HUES6 (cell line): ENCODE results near the gene VWA2.

Experiments used
- H3K27ac ChIP-seq: 2 replicates; pipeline ENCODE4 v1.7.0; 2013; ENCODE audit warnings: low read depth, mild to moderate bottlenecking, low read length, inconsistent platforms
- H3K27me3 ChIP-seq: 2 replicates; pipeline ENCODE4 v1.6.1; 2013; ENCODE audit warnings: low read length; ENCODE audit not compliant: control insufficient read depth, insufficient read depth
- H3K36me3 ChIP-seq: 2 replicates; pipeline ENCODE4 v1.6.1; 2013; ENCODE audit warnings: low read length; ENCODE audit not compliant: control insufficient read depth, insufficient read depth
- H3K4me1 ChIP-seq: 2 replicates; pipeline ENCODE4 v1.6.1; 2013; ENCODE audit warnings: low read length; ENCODE audit not compliant: control insufficient read depth, insufficient read depth
- H3K4me3 ChIP-seq: 2 replicates; pipeline ENCODE4 v1.5.1; 2013; ENCODE audit warnings: low read depth, low read length
- H3K9ac ChIP-seq: one replicate; pipeline ENCODE4 v1.6.1; 2013; ENCODE audit warnings: mild to moderate bottlenecking, low read length
- H3K9me3 ChIP-seq: 2 replicates; pipeline ENCODE4 v1.6.1; 2013; ENCODE audit warnings: low read depth, low read length; ENCODE audit not compliant: control insufficient read depth, insufficient read depth

VWA2 gene

DNA sequence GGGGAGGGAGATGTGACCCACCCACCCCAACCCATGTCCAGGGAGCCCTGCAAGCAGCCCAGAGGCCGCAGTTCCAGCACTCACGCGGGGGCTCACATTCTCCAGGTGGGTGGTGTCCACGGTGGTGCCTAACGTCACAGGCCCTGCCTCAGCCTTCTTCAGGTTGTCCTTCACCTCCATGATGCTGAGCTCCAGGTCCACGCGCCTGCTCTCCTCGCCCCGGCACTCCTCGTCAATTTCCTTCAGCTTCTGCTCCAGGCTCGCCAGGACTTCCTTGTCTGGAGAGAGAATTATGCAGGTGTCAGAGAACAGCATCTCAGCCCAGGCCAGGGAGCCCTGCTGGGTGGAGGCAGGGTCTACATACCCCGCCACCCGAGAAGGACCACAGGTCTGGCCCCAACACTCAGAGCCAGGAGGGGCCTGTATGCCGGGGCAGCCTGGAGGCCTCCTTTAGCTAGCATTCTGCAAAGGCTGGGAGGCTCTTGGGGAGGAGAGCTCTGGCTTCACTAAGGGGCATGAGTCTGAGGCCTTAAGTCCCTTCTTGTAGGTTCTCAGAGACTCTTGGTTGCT, 58.2 kb downstream of the VWA2 start:
- Histone ChIP-seq H3K27ac (no peak overlapping the region), H3K36me3 (peaks cover 21% of the 10 kb centered on the region), H3K4me1 (no peaks in the 10 kb centered on the region), H3K9me3 (peaks cover 16% of the 10 kb centered on the region), H3K4me3 (no peak overlapping the region), H3K9ac (no peak overlapping the region), H3K27me3 (no peaks in the 10 kb centered on the region)

DNA sequence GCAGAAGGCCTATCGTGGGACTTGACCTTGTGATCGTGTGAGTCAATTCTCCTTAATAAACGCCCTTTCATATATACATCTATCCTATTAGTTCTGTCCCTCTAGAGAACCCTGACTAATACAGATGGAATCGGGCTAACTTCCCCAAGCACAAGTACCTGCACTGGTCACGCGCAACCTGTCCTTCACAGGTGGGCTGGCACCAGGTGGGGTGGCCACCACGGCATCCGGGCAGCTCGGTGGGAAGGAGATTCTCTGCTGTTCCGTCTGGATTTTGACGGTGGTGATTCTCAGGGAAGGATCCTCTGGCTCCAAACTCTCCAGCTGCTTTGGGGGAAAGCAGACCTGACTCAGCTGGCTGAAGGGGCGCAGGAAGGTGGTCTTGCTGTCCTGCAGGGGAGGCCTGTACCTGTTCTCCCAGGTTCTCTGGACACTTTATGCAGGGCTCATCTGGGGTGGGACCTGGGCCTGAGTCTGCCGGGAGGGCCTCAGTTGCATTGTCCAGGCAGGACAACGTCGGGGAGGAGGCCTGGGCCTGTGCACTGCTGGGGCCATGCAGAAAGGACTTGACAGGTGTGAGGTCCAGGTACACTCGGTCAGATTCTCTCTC, 61.1 kb downstream of the VWA2 start:
- no peak overlapping the region for H3K4me3 ChIP-seq
- H3K4me1 ChIP-seq: peaks cover 7% of the 10 kb centered on the region; the same call in 1 of the 2 replicates
- no peak overlapping the region for H3K27ac ChIP-seq
- peaks cover 16% of the 10 kb centered on the region for H3K9me3 ChIP-seq
- no peak overlapping the region for H3K9ac ChIP-seq
- H3K36me3 ChIP-seq: peaks cover 21% of the 10 kb centered on the region
- H3K27me3 ChIP-seq: peaks cover under 1% of the 10 kb centered on the region; the same call in 1 of the 2 replicates

DNA sequence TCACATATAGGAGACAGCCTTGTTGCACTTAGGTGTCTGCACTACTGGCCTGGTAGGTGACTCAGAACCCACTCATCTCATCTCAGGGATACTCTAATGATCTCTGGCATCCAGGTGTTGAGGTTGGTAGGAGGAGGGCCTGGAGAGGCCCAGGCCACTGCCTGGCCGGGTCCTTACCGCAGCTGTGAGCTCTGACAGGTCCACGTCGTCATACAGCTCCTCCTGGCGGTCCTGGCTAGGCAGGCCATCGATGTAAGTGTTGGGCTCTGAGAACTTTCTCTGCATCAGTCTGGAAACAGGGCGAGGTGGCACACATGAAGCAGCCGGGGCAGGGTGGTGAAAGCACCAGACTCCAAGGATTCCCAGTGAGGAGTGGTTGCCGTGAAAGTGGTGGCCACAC, 62.1 kb downstream of the VWA2 start:
- peaks cover 7% of the 10 kb centered on the region; the same call in 1 of the 2 replicates for H3K4me1 ChIP-seq
- H3K27me3 ChIP-seq: peaks cover 4% of the 10 kb centered on the region; the same call in 1 of the 2 replicates
- H3K9ac ChIP-seq: no peak overlapping the region
- H3K9me3 ChIP-seq: peaks cover 6% of the 10 kb centered on the region
- no peak overlapping the region for H3K27ac ChIP-seq
- peaks cover 14% of the 10 kb centered on the region for H3K36me3 ChIP-seq
- H3K4me3 ChIP-seq: no peak overlapping the region

DNA sequence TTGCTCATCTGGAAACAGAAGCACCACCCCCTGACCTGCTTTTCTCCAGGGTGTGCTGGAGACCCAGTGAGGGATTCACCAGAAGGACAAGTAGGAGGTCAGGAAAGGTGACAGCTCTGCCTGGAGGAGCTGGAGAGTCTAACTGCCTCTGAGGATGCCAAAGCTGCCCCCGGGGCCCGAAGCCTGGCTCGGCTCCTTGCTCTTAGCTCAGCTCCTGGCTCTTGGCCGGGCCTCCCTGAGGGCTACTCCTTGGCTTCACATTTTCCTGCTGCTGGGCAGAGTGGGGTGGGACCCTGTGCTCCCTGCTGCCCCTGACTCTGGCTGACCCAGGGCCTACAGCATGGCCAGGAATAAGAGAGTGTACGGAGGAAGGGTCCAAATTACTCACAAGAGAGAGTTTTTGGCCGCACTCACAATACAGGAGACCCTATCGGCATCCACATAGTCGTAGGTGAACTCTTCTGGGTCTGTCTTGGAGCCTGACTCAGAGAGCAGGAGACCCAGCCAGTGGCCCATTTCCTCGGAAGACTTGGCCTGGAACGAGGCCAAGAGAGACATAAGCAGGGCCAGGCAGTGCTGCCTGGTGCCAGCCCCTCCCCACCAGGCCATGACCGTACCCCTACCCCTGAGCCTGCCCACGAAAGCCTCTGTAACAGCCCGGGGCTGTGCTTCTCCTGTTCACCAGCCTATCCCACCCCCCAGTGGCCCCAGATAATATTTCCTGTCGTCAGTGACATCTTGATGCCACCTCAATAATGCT, 63.1 kb downstream of the VWA2 start:
- Histone ChIP-seq H3K4me3 (no peak overlapping the region), H3K4me1 (peaks cover 10% of the 10 kb centered on the region; the same call in 1 of the 2 replicates), H3K27me3 (peaks cover 4% of the 10 kb centered on the region; the same call in 1 of the 2 replicates), H3K27ac (no peak overlapping the region), H3K9ac (no peak overlapping the region), H3K9me3 (no peaks in the 10 kb centered on the region), H3K36me3 (peaks cover 5% of the 10 kb centered on the region; the same call in 1 of the 2 replicates)

DNA sequence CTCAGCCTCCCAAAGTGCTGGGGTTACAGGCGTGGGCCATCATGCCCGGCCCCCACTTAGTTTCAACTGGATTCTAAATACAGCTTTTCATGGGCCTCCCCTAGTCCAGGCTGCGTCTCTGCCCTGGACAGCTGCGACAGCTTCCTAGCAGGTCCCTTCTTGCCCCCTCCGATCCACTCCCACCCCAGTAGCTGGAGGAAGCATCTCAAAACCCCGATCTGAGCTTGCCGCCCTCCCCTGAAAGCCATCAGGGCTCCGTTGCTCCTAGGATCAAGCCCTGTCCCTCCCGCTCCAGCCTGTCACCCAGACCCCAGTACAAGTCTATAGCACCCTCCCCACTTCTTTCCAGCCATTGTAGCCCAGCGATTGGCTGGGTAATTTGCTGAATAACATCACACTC, 64.5 kb downstream of the VWA2 start:
- peaks cover 4% of the 10 kb centered on the region; the same call in 1 of the 2 replicates for H3K36me3 ChIP-seq
- no peak overlapping the region for H3K9ac ChIP-seq
- H3K27me3 ChIP-seq: peaks cover 4% of the 10 kb centered on the region; the same call in 1 of the 2 replicates
- peaks cover 11% of the 10 kb centered on the region; the same call in 1 of the 2 replicates for H3K4me1 ChIP-seq
- no peak overlapping the region for H3K4me3 ChIP-seq
- no peaks in the 10 kb centered on the region for H3K9me3 ChIP-seq
- H3K27ac ChIP-seq: no peak overlapping the region

DNA sequence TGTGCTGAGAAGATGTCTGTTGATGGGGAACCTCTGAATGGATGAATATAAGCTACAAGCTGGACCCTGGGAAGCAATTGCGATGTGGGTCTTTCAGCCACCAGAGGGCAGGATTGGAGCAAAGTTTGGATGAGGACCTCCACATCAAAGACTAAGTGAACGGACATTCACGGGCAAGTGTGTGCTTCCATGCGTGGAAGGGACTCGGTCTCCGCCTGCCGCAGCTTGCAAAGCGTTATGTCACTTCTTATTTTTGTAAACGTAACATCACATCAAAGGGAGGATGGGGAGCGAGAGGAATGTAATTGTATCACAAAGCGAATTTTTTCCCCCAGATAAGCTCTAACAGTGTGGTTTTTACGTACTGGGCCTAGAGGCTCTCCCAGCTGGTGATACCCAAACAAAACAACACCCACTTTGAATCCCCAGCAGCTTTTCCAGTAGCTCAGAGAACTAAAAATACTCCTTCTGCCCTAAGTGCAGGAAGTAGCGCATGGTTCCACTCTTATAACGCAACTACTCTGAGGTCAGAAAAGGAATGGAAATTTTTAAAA, 65.0 kb downstream of the VWA2 start:
- no peaks in the 10 kb centered on the region for H3K9me3 ChIP-seq
- H3K27ac ChIP-seq: no peak overlapping the region
- peak overlapping the region; percentile 82 for H3K4me3 ChIP-seq
- peaks cover 4% of the 10 kb centered on the region; the same call in 1 of the 2 replicates for H3K36me3 ChIP-seq
- H3K4me1 ChIP-seq: peaks cover 11% of the 10 kb centered on the region; the same call in 1 of the 2 replicates
- H3K9ac ChIP-seq: peak overlapping the region; percentile 7
- peaks cover 4% of the 10 kb centered on the region; the same call in 1 of the 2 replicates for H3K27me3 ChIP-seq

DNA sequence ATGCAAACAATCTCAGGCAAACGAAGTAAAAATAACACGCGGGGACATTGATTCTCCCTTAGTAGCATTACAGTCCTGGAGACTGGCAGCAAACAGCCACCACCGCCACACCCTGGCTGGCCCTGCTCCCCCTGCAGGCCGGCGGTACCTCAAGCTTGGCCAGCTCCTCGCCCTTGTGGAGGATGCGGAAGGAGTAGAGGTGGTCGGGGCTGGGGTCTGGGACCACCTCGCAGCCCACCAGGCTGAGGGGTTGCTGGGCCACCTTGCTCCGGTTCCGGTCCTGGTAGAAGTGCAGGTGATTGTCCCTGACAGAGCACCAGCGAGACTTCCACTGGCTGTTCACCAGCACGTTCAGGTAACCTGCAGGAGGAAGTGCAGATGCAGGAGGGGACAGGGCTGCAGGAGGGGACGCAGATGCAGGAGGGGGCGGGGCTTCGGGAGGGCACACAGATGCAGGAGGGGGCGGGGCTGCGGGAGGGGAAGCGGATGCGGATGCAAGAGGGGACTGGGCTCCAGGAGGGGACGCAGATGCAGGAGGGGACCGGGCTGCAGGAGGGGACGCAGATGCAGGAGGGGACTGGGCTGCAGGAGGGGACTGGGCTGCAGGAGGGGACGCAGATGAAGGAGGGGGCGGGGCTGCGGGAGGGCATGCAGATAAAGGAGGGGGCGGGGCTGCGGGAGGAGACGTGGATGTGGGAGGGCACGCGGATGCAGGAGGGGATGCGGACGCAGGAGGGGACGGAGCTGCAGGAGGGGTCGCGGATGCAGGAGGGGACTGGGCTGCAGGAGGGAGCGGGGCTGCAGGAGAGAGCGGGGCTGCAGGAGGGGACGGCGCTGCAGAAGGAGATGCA, 65.7 kb downstream of the VWA2 start:
- Histone ChIP-seq H3K4me1 (peaks cover 11% of the 10 kb centered on the region; the same call in 1 of the 2 replicates), H3K9me3 (no peaks in the 10 kb centered on the region), H3K36me3 (peaks cover 4% of the 10 kb centered on the region; the same call in 1 of the 2 replicates), H3K9ac (peak overlapping the region; percentile 7), H3K27me3 (peaks cover 4% of the 10 kb centered on the region; the same call in 1 of the 2 replicates), H3K4me3 (peak overlapping the region; percentile 82), H3K27ac (no peak overlapping the region)

DNA sequence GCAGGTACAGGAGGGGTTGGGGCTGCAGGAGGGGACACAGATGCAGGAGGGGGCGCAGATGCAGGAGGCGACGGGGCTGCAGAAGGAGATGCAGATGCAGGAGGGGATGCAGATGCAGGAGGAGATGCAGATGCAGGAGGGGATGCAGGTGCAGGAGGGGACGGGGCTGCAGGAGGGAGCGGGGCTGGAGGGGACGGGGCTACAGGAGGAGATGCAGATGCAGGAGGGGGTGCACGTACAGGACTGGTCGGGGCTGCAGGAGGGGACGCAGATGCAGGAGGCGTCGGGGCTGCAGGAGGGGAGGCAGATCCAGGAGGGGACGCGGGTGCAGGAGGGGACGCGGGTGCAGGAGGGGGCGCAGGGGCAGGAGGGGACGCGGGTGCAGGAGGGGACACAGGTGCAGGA, 66.5 kb downstream of the VWA2 start:
- no peak overlapping the region for H3K27ac ChIP-seq
- H3K9me3 ChIP-seq: no peaks in the 10 kb centered on the region
- H3K4me3 ChIP-seq: peak overlapping the region; percentile 82
- H3K27me3 ChIP-seq: peaks cover 4% of the 10 kb centered on the region; the same call in 1 of the 2 replicates
- H3K4me1 ChIP-seq: peaks cover 15% of the 10 kb centered on the region; the same call in 1 of the 2 replicates
- peaks cover 4% of the 10 kb centered on the region; the same call in 1 of the 2 replicates for H3K36me3 ChIP-seq
- no peak overlapping the region for H3K9ac ChIP-seq

DNA sequence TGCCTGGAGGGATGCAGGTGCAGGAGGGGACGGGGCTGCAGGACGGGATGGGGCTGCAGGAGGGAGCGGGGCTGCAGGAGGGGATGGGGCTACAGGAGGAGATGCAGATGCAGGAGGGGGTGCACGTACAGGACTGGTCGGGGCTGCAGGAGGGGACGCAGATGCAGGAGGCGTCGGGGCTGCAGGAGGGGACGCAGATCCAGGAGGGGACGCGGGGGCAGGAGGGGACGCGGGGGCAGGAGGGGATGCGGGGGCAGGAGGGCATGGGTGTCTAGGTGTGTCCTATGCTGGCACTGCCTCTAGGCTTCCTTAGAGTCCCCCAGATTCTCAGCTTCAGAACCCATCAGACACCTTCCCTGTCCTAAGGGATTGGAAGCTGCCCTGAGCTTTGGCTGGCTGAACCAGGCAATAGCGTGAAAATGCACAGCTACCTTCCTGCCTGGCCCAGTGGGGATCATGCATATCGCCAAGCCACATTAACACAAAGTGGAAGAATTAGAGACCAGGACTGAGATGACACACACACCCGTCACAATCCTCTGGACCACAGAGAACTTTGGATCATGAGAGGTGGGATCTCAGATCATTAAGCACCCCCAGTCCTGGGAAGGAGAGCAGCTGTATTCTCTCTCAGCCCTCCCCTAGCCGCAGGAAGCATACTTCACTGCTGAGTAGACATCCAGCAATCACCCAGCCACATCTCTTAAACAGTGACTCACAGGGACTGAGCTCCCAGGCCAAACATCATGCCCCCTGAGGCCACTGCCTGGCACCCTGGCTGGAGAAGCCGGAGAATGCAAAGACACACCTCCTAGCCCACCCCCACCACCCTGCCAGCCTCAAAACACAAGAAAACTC, 67.3 kb downstream of the VWA2 start:
- Histone ChIP-seq H3K4me3 (no peak overlapping the region), H3K4me1 (peaks cover 16% of the 10 kb centered on the region; the same call in 1 of the 2 replicates), H3K9me3 (no peaks in the 10 kb centered on the region), H3K27me3 (peaks cover 4% of the 10 kb centered on the region; the same call in 1 of the 2 replicates), H3K9ac (no peak overlapping the region), H3K27ac (no peak overlapping the region), H3K36me3 (no peaks in the 10 kb centered on the region)
